Uterus (tissue), 2 donors: Measurements from ENCODE around the gene ZYX.

Source experiments
- CTCF ChIP-seq, 4 experiments: fragments of 200-600 bp in 2 of 4; fragments of 450-650 bp in 2 of 4; sonication (generic) in 2 of 4; IDR thresholded peaks; one replicate each; pipeline ENCODE4 v1.5.1; 2016 to 2019; ENCODE audit warnings: antibody characterized with exemption in 4 of 4, mild to moderate bottlenecking in 2 of 4, moderate library complexity in 1 of 4
- POLR2A ChIP-seq, 2 donors: fragments of 450-650 bp; IDR thresholded peaks; one replicate each; pipeline ENCODE4 v1.6.1; 2016; ENCODE audit warnings: antibody characterized with exemption in 2 of 2, mild to moderate bottlenecking in 1 of 2, moderate library complexity in 1 of 2

GRCh38 chr7:143355450-143356385 lies 25.4 kb upstream of the ZYX start:
- TF ChIP-seq POLR2A (IDR thresholded peaks at IDR 0.05) (no peak), CTCF (IDR thresholded peaks at IDR 0.05) (no peak)
